ENCODE results near the gene LMO3. TPM values are rescaled to one million over a fixed set of nuclear protein-coding genes. Genes with fewer than 3 reads are reported as not detected.

The LMO3 gene
- total RNA-seq (2012; rRNA removed), result 0.22 and 0.76 TPM in 2 replicates

- H3K4me2 ChIP-seq (ENCODE audit: low read length), result peak within 1 kb of the TSS; percentile 88
- no peaks in the 10 kb centered on the region for H3K27me3 ChIP-seq (ENCODE audit: control insufficient read depth, insufficient read depth, low read length)
- no peaks in the 10 kb centered on the region for H3K9me3 ChIP-seq (replicated peaks; ENCODE audit: low read length)
- peak within 1 kb of the TSS; percentile 85 for H3K9ac ChIP-seq (ENCODE audit: low read depth, low read length)
- H3K4me3 ChIP-seq (ENCODE audit: low read length), result peak within 1 kb of the TSS; percentile 85
- H3K4me1 ChIP-seq (ENCODE audit: control insufficient read depth, insufficient read depth, low read length), result peaks cover 46% of the 10 kb centered on the region
- no peaks in the 10 kb centered on the region for H3K36me3 ChIP-seq (ENCODE audit: insufficient read depth, low read length)
Observed at GRCh38 chr12:16606117-16606200, at the start of gene LMO3. LMO3 (minus strand) TSS chr12:16606162; CDS start chr12:16600860, 5,302 bp downstream.

GRCh38 chr12:16636435-16637055 is 30.6 kb upstream of the LMO3 start:
- H3K4me3 ChIP-seq (ENCODE audit: low read length), result no peak overlapping the region
- H3K27me3 ChIP-seq (ENCODE audit: control insufficient read depth, insufficient read depth, low read length), result no peaks in the 10 kb centered on the region
- H3K4me1 ChIP-seq (ENCODE audit: control insufficient read depth, insufficient read depth, low read length), result no peaks in the 10 kb centered on the region
- H3K4me2 ChIP-seq (ENCODE audit: low read length), result no peak overlapping the region
- no peak overlapping the region for H3K9ac ChIP-seq (ENCODE audit: low read depth, low read length)
- no peaks in the 10 kb centered on the region for H3K9me3 ChIP-seq (replicated peaks; ENCODE audit: low read length)
- no peaks in the 10 kb centered on the region for H3K36me3 ChIP-seq (ENCODE audit: insufficient read depth, low read length)

GRCh38 chr12:16634786-16635185 is 28.8 kb upstream of the LMO3 start:
- Histone ChIP-seq H3K9me3 (replicated peaks; ENCODE audit: low read length) (no peaks in the 10 kb centered on the region), H3K4me1 (ENCODE audit: control insufficient read depth, insufficient read depth, low read length) (no peaks in the 10 kb centered on the region), H3K36me3 (ENCODE audit: insufficient read depth, low read length) (no peaks in the 10 kb centered on the region), H3K9ac (ENCODE audit: low read depth, low read length) (no peak overlapping the region), H3K4me2 (ENCODE audit: low read length) (no peak overlapping the region), H3K4me3 (ENCODE audit: low read length) (no peak overlapping the region), H3K27me3 (ENCODE audit: control insufficient read depth, insufficient read depth, low read length) (no peaks in the 10 kb centered on the region)

GRCh38 chr12:16626991-16627390 is 21.0 kb upstream of the LMO3 start:
- Histone ChIP-seq H3K9me3 (replicated peaks; ENCODE audit: low read length) (no peaks in the 10 kb centered on the region), H3K4me1 (ENCODE audit: control insufficient read depth, insufficient read depth, low read length) (no peaks in the 10 kb centered on the region), H3K9ac (ENCODE audit: low read depth, low read length) (no peak overlapping the region), H3K4me2 (ENCODE audit: low read length) (no peak overlapping the region), H3K27me3 (ENCODE audit: control insufficient read depth, insufficient read depth, low read length) (no peaks in the 10 kb centered on the region), H3K4me3 (ENCODE audit: low read length) (no peak overlapping the region), H3K36me3 (ENCODE audit: insufficient read depth, low read length) (no peaks in the 10 kb centered on the region)

- H3K36me3 ChIP-seq (ENCODE audit: insufficient read depth, low read length), result no peaks in the 10 kb centered on the region
- H3K9me3 ChIP-seq (replicated peaks; ENCODE audit: low read length), result no peaks in the 10 kb centered on the region
- no peak overlapping the region for H3K4me2 ChIP-seq (ENCODE audit: low read length)
- H3K9ac ChIP-seq (ENCODE audit: low read depth, low read length), result no peak overlapping the region
- no peaks in the 10 kb centered on the region for H3K27me3 ChIP-seq (ENCODE audit: control insufficient read depth, insufficient read depth, low read length)
- H3K4me3 ChIP-seq (ENCODE audit: low read length), result no peak overlapping the region
- H3K4me1 ChIP-seq (ENCODE audit: control insufficient read depth, insufficient read depth, low read length), result peaks cover 5% of the 10 kb centered on the region
Observed at GRCh38 chr12:16622338-16622737, 16.4 kb upstream of the LMO3 start.

GRCh38 chr12:16619537-16619936 is 13.6 kb upstream of the LMO3 start:
- Histone ChIP-seq H3K9ac (ENCODE audit: low read depth, low read length) (no peak overlapping the region), H3K9me3 (replicated peaks; ENCODE audit: low read length) (no peaks in the 10 kb centered on the region), H3K4me2 (ENCODE audit: low read length) (no peak overlapping the region), H3K4me3 (ENCODE audit: low read length) (no peak overlapping the region), H3K4me1 (ENCODE audit: control insufficient read depth, insufficient read depth, low read length) (peaks cover 5% of the 10 kb centered on the region), H3K27me3 (ENCODE audit: control insufficient read depth, insufficient read depth, low read length) (no peaks in the 10 kb centered on the region), H3K36me3 (ENCODE audit: insufficient read depth, low read length) (no peaks in the 10 kb centered on the region)

GRCh38 chr12:16618256-16618655 is 12.3 kb upstream of the LMO3 start:
- H3K9me3 ChIP-seq (replicated peaks; ENCODE audit: low read length), result no peaks in the 10 kb centered on the region
- H3K36me3 ChIP-seq (ENCODE audit: insufficient read depth, low read length), result no peaks in the 10 kb centered on the region
- no peak overlapping the region for H3K9ac ChIP-seq (ENCODE audit: low read depth, low read length)
- no peaks in the 10 kb centered on the region for H3K27me3 ChIP-seq (ENCODE audit: control insufficient read depth, insufficient read depth, low read length)
- H3K4me2 ChIP-seq (ENCODE audit: low read length), result no peak overlapping the region
- peaks cover 7% of the 10 kb centered on the region for H3K4me1 ChIP-seq (ENCODE audit: control insufficient read depth, insufficient read depth, low read length)
- H3K4me3 ChIP-seq (ENCODE audit: low read length), result no peak overlapping the region

- Histone ChIP-seq H3K9me3 (replicated peaks; ENCODE audit: low read length) (no peaks in the 10 kb centered on the region), H3K9ac (ENCODE audit: low read depth, low read length) (peak overlapping the region; percentile 17), H3K4me3 (ENCODE audit: low read length) (no peak overlapping the region), H3K4me2 (ENCODE audit: low read length) (no peak overlapping the region), H3K36me3 (ENCODE audit: insufficient read depth, low read length) (no peaks in the 10 kb centered on the region), H3K27me3 (ENCODE audit: control insufficient read depth, insufficient read depth, low read length) (no peaks in the 10 kb centered on the region), H3K4me1 (ENCODE audit: control insufficient read depth, insufficient read depth, low read length) (peaks cover 45% of the 10 kb centered on the region)
Observed at GRCh38 chr12:16613199-16613598, 7.2 kb upstream of the LMO3 start.

- Histone ChIP-seq H3K27me3 (ENCODE audit: control insufficient read depth, insufficient read depth, low read length) (no peaks in the 10 kb centered on the region), H3K4me2 (ENCODE audit: low read length) (peak overlapping the region; percentile 34), H3K36me3 (ENCODE audit: insufficient read depth, low read length) (no peaks in the 10 kb centered on the region), H3K4me3 (ENCODE audit: low read length) (no peak overlapping the region), H3K9ac (ENCODE audit: low read depth, low read length) (peak overlapping the region; percentile 60), H3K4me1 (ENCODE audit: control insufficient read depth, insufficient read depth, low read length) (peaks cover 45% of the 10 kb centered on the region), H3K9me3 (replicated peaks; ENCODE audit: low read length) (no peaks in the 10 kb centered on the region)
Observed at GRCh38 chr12:16612647-16613046, 6.7 kb upstream of the LMO3 start.

- Histone ChIP-seq H3K4me3 (ENCODE audit: low read length) (no peak overlapping the region), H3K4me1 (ENCODE audit: control insufficient read depth, insufficient read depth, low read length) (peaks cover 54% of the 10 kb centered on the region), H3K9ac (ENCODE audit: low read depth, low read length) (peak overlapping the region; percentile 60), H3K27me3 (ENCODE audit: control insufficient read depth, insufficient read depth, low read length) (no peaks in the 10 kb centered on the region), H3K9me3 (replicated peaks; ENCODE audit: low read length) (no peaks in the 10 kb centered on the region), H3K4me2 (ENCODE audit: low read length) (peak overlapping the region; percentile 34), H3K36me3 (ENCODE audit: insufficient read depth, low read length) (no peaks in the 10 kb centered on the region)
Observed at GRCh38 chr12:16611146-16611545, 5.2 kb upstream of the LMO3 start.

GRCh38 chr12:16610743-16611142 is 4.8 kb upstream of the LMO3 start:
- Histone ChIP-seq H3K9ac (ENCODE audit: low read depth, low read length) (no peak overlapping the region), H3K9me3 (replicated peaks; ENCODE audit: low read length) (no peaks in the 10 kb centered on the region), H3K4me3 (ENCODE audit: low read length) (no peak overlapping the region), H3K27me3 (ENCODE audit: control insufficient read depth, insufficient read depth, low read length) (no peaks in the 10 kb centered on the region), H3K4me1 (ENCODE audit: control insufficient read depth, insufficient read depth, low read length) (peaks cover 54% of the 10 kb centered on the region), H3K4me2 (ENCODE audit: low read length) (no peak overlapping the region), H3K36me3 (ENCODE audit: insufficient read depth, low read length) (no peaks in the 10 kb centered on the region)

GRCh38 chr12:16610001-16610585 is 4.1 kb upstream of the LMO3 start:
- H3K9ac ChIP-seq (ENCODE audit: low read depth, low read length), result peak overlapping the region; percentile 36
- H3K4me1 ChIP-seq (ENCODE audit: control insufficient read depth, insufficient read depth, low read length), result peaks cover 54% of the 10 kb centered on the region
- no peaks in the 10 kb centered on the region for H3K36me3 ChIP-seq (ENCODE audit: insufficient read depth, low read length)
- peak overlapping the region; percentile 29 for H3K4me3 ChIP-seq (ENCODE audit: low read length)
- H3K4me2 ChIP-seq (ENCODE audit: low read length), result peak overlapping the region; percentile 77
- H3K27me3 ChIP-seq (ENCODE audit: control insufficient read depth, insufficient read depth, low read length), result no peaks in the 10 kb centered on the region
- no peaks in the 10 kb centered on the region for H3K9me3 ChIP-seq (replicated peaks; ENCODE audit: low read length)
